SK-N-SH treated with all-trans-retinoic acid at 6 μM for 48 hours (cell line): ENCODE data around the gene RGS13.

Experiments used
- ATAC-seq: fragments of 200-7000 bp; cut with Tn5 transposase; 3 replicates; pipeline ENCODE4 v1.9.1; 2020; ENCODE audit warnings: mild to moderate bottlenecking, moderate library complexity
- ARNTL ChIP-seq: fragments of 450-650 bp; formaldehyde crosslinking; IDR thresholded peaks from 2 replicates; pipeline ENCODE4 v1.5.0; 2020; ENCODE audit warnings: low read depth, mild to moderate bottlenecking, moderate library complexity, borderline replicate concordance
- BACH2 ChIP-seq: fragments of 250-450 bp; sonication (Bioruptor Pico); IDR thresholded peaks from 2 replicates; pipeline ENCODE4 v1.9.0; 2021; ENCODE audit warnings: mild to moderate bottlenecking, borderline replicate concordance
- CREB5 ChIP-seq: fragments of 250-450 bp; sonication (Bioruptor Pico); IDR thresholded peaks from 2 replicates; pipeline ENCODE4 v1.5.1; 2020; ENCODE audit warnings: low read depth, mild to moderate bottlenecking, moderate library complexity
- CSDC2 ChIP-seq: fragments of 250-450 bp; sonication (Bioruptor Pico); IDR thresholded peaks from 2 replicates; pipeline ENCODE4 v1.5.0; 2020; ENCODE audit warnings: mild to moderate bottlenecking, moderate library complexity
- ESRRG ChIP-seq: fragments of 250-450 bp; sonication (Bioruptor Pico); IDR thresholded peaks from 2 replicates; pipeline ENCODE4 v1.6.1; 2021; ENCODE audit warnings: mild to moderate bottlenecking
- GLIS3 ChIP-seq: fragments of 250-450 bp; sonication (Bioruptor Pico); IDR thresholded peaks from 2 replicates; pipeline ENCODE4 v1.5.0; 2020; ENCODE audit warnings: mild to moderate bottlenecking, moderate library complexity
- OSR1 ChIP-seq: fragments of 250-450 bp; sonication (Bioruptor Pico); IDR thresholded peaks from 2 replicates; pipeline ENCODE4 v1.8.0; 2022; ENCODE audit warnings: moderate library complexity, mild to moderate bottlenecking, inconsistent platforms
- PATZ1 ChIP-seq: fragments of 250-450 bp; sonication (Bioruptor Pico); IDR thresholded peaks from 2 replicates; pipeline ENCODE4 v1.8.0; 2020; ENCODE audit warnings: mild to moderate bottlenecking, moderate library complexity, borderline replicate concordance
- PPARA ChIP-seq: fragments of 250-450 bp; sonication (Bioruptor Pico); IDR thresholded peaks from 2 replicates; pipeline ENCODE4 v1.5.0; 2020; ENCODE audit warnings: mild to moderate bottlenecking, borderline replicate concordance
- RARB ChIP-seq: fragments of 250-450 bp; sonication (Bioruptor Pico); IDR thresholded peaks from 2 replicates; pipeline ENCODE4 v1.8.0; 2021; ENCODE audit warnings: mild to moderate bottlenecking, moderate library complexity
- TCF4 ChIP-seq: fragments of 250-450 bp; sonication (Bioruptor Pico); IDR thresholded peaks from 2 replicates; pipeline ENCODE4 v1.8.0; 2021; ENCODE audit warnings: mild to moderate bottlenecking, moderate library complexity, borderline replicate concordance
- TOX ChIP-seq: fragments of 250-450 bp; sonication (Bioruptor Pico); IDR thresholded peaks from 2 replicates; pipeline ENCODE4 v1.8.0; 2021; ENCODE audit warnings: mild to moderate bottlenecking, moderate library complexity, borderline replicate concordance
- TSHZ2 ChIP-seq: fragments of 250-450 bp; sonication (Bioruptor Pico); IDR thresholded peaks from 2 replicates; pipeline ENCODE4 v1.5.0; 2020; ENCODE audit warnings: mild to moderate bottlenecking, moderate library complexity
- ZC3H10 ChIP-seq: fragments of 250-450 bp; sonication (Bioruptor Pico); IDR thresholded peaks from 2 replicates; pipeline ENCODE4 v1.5.1; 2021; ENCODE audit warnings: mild to moderate bottlenecking, moderate library complexity
- ZFP3 ChIP-seq: fragments of 250-450 bp; sonication (Bioruptor Pico); IDR thresholded peaks from 2 replicates; pipeline ENCODE4 v1.5.0; 2020; ENCODE audit warnings: mild to moderate bottlenecking, moderate library complexity
- ZFP30 ChIP-seq: fragments of 450-650 bp; formaldehyde crosslinking; IDR thresholded peaks from 2 replicates; pipeline ENCODE4 v1.5.0; 2022; ENCODE audit warnings: mild to moderate bottlenecking, moderate library complexity
- ZNF565 ChIP-seq: fragments of 450-650 bp; formaldehyde crosslinking; conservative IDR thresholded peaks from 2 replicates; pipeline ENCODE4 v1.5.0; 2020; ENCODE audit warnings: low read depth, mild to moderate bottlenecking, moderate library complexity
- ZNF70 ChIP-seq: fragments of 450-650 bp; formaldehyde crosslinking; IDR thresholded peaks from 2 replicates; pipeline ENCODE4 v1.5.0; 2020; ENCODE audit warnings: mild to moderate bottlenecking, moderate library complexity
- ZNF8 ChIP-seq: fragments of 450-650 bp; formaldehyde crosslinking; IDR thresholded peaks from 2 replicates; pipeline ENCODE4 v1.5.0; 2020; ENCODE audit warnings: mild to moderate bottlenecking, moderate library complexity
- TF ChIP-seq, protein P1 (sequence below): fragments of 250-450 bp; sonication (Bioruptor Pico); IDR thresholded peaks from 2 replicates; pipeline ENCODE4 v1.8.0; 2021; ENCODE audit warnings: low read depth, mild to moderate bottlenecking, moderate library complexity, borderline replicate concordance

RGS13 gene

DNA sequence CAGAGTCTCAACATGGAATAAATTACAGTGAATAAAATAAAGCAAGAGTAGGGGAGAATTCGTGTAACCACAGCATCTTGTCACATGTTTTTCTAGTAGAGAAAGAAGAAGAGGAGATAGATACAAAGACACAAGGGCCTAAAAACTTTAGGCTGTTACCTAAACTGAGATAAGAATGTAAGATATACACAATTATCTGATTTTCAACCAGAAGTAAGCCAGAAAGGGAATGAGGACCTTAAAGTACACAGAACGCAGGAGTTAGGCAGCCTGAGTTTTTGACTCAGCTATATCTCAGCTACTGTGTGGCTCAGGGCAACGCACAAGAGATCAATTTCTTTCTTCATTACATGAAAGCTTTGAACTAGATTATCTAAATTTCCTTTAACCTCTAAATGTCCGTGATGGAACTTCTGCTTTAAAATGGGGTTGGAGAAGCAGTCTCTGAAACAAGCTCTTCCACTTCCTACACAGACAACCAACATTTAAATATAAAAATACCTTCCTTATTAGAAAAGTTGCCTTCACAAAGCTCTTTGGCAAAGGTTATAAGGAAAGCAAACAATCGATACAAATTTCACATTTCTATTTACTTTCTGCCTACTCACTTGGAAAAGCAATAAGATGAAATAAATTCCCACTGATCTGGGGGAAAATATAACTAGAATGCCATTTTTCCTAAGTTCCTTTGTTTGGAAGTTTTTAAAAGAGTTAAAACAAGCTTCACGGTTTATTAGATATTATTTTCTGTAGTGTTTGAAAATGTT, 5.2 kb upstream of the RGS13 start (continued):
- TF ChIP-seq, protein P1, sequence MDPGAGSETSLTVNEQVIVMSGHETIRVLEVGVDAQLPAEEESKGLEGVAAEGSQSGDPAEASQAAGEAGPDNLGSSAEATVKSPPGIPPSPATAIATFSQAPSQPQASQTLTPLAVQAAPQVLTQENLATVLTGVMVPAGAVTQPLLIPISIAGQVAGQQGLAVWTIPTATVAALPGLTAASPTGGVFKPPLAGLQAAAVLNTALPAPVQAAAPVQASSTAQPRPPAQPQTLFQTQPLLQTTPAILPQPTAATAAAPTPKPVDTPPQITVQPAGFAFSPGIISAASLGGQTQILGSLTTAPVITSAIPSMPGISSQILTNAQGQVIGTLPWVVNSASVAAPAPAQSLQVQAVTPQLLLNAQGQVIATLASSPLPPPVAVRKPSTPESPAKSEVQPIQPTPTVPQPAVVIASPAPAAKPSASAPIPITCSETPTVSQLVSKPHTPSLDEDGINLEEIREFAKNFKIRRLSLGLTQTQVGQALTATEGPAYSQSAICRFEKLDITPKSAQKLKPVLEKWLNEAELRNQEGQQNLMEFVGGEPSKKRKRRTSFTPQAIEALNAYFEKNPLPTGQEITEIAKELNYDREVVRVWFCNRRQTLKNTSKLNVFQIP (CRISPR knock-in tag): no peak
- no peak for TF ChIP-seq TCF4 (CRISPR knock-in tag)
- no peak for TF ChIP-seq OSR1 (CRISPR knock-in tag)
- no peak for TF ChIP-seq ZNF8
- TF ChIP-seq RARB (CRISPR knock-in tag): no peak
- TF ChIP-seq TOX (CRISPR knock-in tag): no peak
- TF ChIP-seq ZFP3 (CRISPR knock-in tag): no peak
- TF ChIP-seq ZFP30 (CRISPR knock-in tag): no peak

- TF ChIP-seq PPARA (CRISPR knock-in tag): no peak
- no peak for TF ChIP-seq ZFP3 (CRISPR knock-in tag)
- no peak for TF ChIP-seq ZNF8
- TF ChIP-seq ARNTL: no peak
- no peak for TF ChIP-seq ZNF70 (CRISPR knock-in tag)
- TF ChIP-seq CSDC2 (CRISPR knock-in tag): no peak
- no peak for TF ChIP-seq TSHZ2 (CRISPR knock-in tag)
- no peak for TF ChIP-seq ZNF565 (CRISPR knock-in tag)
- TF ChIP-seq OSR1 (CRISPR knock-in tag): no peak
- TF ChIP-seq TOX (CRISPR knock-in tag): no peak
- TF ChIP-seq, protein P1 (CRISPR knock-in tag): no peak
- TF ChIP-seq ZC3H10 (CRISPR knock-in tag): no peak
- TF ChIP-seq GLIS3 (CRISPR knock-in tag): no peak
- no peak for TF ChIP-seq PATZ1 (CRISPR knock-in tag)
- no peak for TF ChIP-seq RARB (CRISPR knock-in tag)
- no peak for TF ChIP-seq TCF4 (CRISPR knock-in tag)
- TF ChIP-seq ZFP30 (CRISPR knock-in tag): no peak
- no peak for TF ChIP-seq BACH2 (CRISPR knock-in tag)
- TF ChIP-seq CREB5 (CRISPR knock-in tag): no peak
- TF ChIP-seq ESRRG (CRISPR knock-in tag): no peak
- ATAC-seq: no peak
Measured at GRCh38 chr1:192631749-192632148, 4.2 kb upstream of the RGS13 start.

DNA sequence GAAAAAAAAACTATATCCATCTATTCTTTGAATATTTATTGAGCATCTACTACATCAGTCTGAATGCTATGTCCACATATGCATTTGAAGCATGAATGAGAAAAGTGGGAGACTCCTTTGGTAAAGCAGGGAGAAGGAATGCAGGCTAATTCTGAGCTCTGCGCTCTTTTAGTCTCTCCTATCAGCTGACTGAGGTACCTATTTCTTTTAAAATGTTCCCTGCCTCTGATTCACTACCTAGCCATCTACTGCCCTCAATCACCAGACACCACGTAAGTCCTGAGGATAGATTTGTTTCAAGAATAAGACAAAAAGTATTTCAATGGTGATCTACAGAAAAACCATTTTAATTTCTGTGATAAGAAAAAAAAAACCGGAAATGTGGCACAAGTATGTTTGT, 3.8 kb upstream of the RGS13 start:
- no peak for TF ChIP-seq PPARA (CRISPR knock-in tag)
- TF ChIP-seq ZFP30 (CRISPR knock-in tag): no peak
- TF ChIP-seq TOX (CRISPR knock-in tag): no peak
- TF ChIP-seq OSR1 (CRISPR knock-in tag): no peak
- TF ChIP-seq ZNF8: no peak
- TF ChIP-seq RARB (CRISPR knock-in tag): no peak
- no peak for TF ChIP-seq ZNF70 (CRISPR knock-in tag)
- TF ChIP-seq, all 23 proteins: peak for 0
- ATAC-seq: no peak
